Measurements from ENCODE around the gene CAMSAP2. TPM values are rescaled to one million over a fixed set of nuclear protein-coding genes. Genes with fewer than 3 reads are reported as not detected.

CAMSAP2 gene
- total and polyA plus RNA-seq, 10 of the 15 experiments (the other 5 are each of a cell fraction or from before 2014, with no cell fraction given) = 3.9 to 19.8 (median 8.0) TPM

GRCh38 chr1:200895801-200896530 is 157.3 kb downstream of the CAMSAP2 start (continued):
- TF ChIP-seq MEF2A (IDR thresholded peaks at IDR 0.05; ENCODE audit: insufficient read depth, low read depth, low read length) = no peak
- TF ChIP-seq SMC3 (IDR thresholded peaks at IDR 0.05; ENCODE audit: borderline replicate concordance, low read length) = no peak
- no peak for TF ChIP-seq KLF5 (IDR thresholded peaks at IDR 0.05; ENCODE audit: partially characterized antibody)
- TF ChIP-seq PBX3 (IDR thresholded peaks at IDR 0.05; ENCODE audit: insufficient replicate concordance, low read depth, low read length) = no peak
- TF ChIP-seq SUZ12 (IDR thresholded peaks at IDR 0.05; ENCODE audit: unreplicated experiment) = no peak
- TF ChIP-seq, protein P1, sequence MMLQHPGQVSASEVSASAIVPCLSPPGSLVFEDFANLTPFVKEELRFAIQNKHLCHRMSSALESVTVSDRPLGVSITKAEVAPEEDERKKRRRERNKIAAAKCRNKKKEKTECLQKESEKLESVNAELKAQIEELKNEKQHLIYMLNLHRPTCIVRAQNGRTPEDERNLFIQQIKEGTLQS (IDR thresholded peaks at IDR 0.05; ENCODE audit: borderline replicate concordance, extremely low read depth, low read depth, low read length) = no peak
- peak; percentile 67; the same call in 1 of the 2 replicates for TF ChIP-seq YY1 (IDR thresholded peaks at IDR 0.05; ENCODE audit: low read depth, low read length)
- peak; percentile 73; the same call in 1 of the 2 replicates for TF ChIP-seq BCL11A (IDR thresholded peaks at IDR 0.05; ENCODE audit: low read depth, low read length)
- peak; percentile 16; the same call in 1 of the 2 replicates for TF ChIP-seq RUNX3 (IDR thresholded peaks at IDR 0.05; ENCODE audit: low read length)
- TF ChIP-seq, protein P2, sequence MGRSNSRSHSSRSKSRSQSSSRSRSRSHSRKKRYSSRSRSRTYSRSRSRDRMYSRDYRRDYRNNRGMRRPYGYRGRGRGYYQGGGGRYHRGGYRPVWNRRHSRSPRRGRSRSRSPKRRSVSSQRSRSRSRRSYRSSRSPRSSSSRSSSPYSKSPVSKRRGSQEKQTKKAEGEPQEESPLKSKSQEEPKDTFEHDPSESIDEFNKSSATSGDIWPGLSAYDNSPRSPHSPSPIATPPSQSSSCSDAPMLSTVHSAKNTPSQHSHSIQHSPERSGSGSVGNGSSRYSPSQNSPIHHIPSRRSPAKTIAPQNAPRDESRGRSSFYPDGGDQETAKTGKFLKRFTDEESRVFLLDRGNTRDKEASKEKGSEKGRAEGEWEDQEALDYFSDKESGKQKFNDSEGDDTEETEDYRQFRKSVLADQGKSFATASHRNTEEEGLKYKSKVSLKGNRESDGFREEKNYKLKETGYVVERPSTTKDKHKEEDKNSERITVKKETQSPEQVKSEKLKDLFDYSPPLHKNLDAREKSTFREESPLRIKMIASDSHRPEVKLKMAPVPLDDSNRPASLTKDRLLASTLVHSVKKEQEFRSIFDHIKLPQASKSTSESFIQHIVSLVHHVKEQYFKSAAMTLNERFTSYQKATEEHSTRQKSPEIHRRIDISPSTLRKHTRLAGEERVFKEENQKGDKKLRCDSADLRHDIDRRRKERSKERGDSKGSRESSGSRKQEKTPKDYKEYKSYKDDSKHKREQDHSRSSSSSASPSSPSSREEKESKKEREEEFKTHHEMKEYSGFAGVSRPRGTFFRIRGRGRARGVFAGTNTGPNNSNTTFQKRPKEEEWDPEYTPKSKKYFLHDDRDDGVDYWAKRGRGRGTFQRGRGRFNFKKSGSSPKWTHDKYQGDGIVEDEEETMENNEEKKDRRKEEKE (IDR thresholded peaks at IDR 0.05) = no peak
- TF ChIP-seq MEF2B (IDR thresholded peaks at IDR 0.05; ENCODE audit: partially characterized antibody, poor library complexity, severe bottlenecking) = peak; percentile 13
- peak; percentile 89 for TF ChIP-seq PAX5 (IDR thresholded peaks at IDR 0.05; ENCODE audit: borderline replicate concordance, low read depth, low read length)
- no peak for TF ChIP-seq PML (IDR thresholded peaks at IDR 0.05; ENCODE audit: low read length)
- no peak for TF ChIP-seq WRNIP1 (IDR thresholded peaks at IDR 0.05; ENCODE audit: borderline replicate concordance, low read depth, low read length)
- TF ChIP-seq CUX1 (IDR thresholded peaks at IDR 0.05; ENCODE audit: insufficient replicate concordance, low read depth, low read length) = no peak
- TF ChIP-seq EP300 (IDR thresholded peaks at IDR 0.05; ENCODE audit: borderline replicate concordance in 1 of 2, control insufficient read depth in 1 of 2, low read depth in 2 of 2, low read length in 2 of 2) = peak in 1 of 2 experiments; percentile 58; a peak in 1 of 4 replicates
- no peak for TF ChIP-seq ZBED1 (IDR thresholded peaks at IDR 0.05; ENCODE audit: borderline replicate concordance)
- TF ChIP-seq SIN3A (IDR thresholded peaks at IDR 0.05; ENCODE audit: low read depth, low read length) = no peak
- no peak for TF ChIP-seq NFYA (IDR thresholded peaks at IDR 0.05; ENCODE audit: borderline replicate concordance, low read depth, low read length)
- no peak for TF ChIP-seq RAD51 (IDR thresholded peaks at IDR 0.05)

All from GM12878 (cell line).